Lower leg skin (tissue), 4 donors: Measurements from ENCODE around the gene POLDIP3. TPM values are rescaled to one million over a fixed set of nuclear protein-coding genes. Genes with fewer than 3 reads are reported as not detected.
A peak's percentile ranks its signal among the peaks of the same experiment; 100 is the strongest.
"Not testable (repeated sequence)": the region's sequence is repeated elsewhere in the genome, so short reads cannot be mapped to it uniquely, and the experiment has no call there.

ENCODE experiments used
- DNase-seq, 2 donors: peaks; one replicate each; pipeline ENCODE4 v3.0.0-alpha.2; 2019; ENCODE audit warnings: low spot score in 2 of 2
- H3K4me3 ChIP-seq: fragments of 200-600 bp; sonication (generic); 2 replicates; pipeline ENCODE4 v1.5.1; 2017; ENCODE audit warnings: mild to moderate bottlenecking, low read depth; ENCODE audit not compliant: poor library complexity, severe bottlenecking
- CTCF ChIP-seq, 3 donors: fragments of 450-650 bp; IDR thresholded peaks; one replicate each; pipeline ENCODE4 v1.5.1; 2016; ENCODE audit warnings: antibody characterized with exemption in 3 of 3, mild to moderate bottlenecking in 3 of 3, moderate library complexity in 2 of 3
- POLR2A ChIP-seq, 2 donors: fragments of 450-650 bp; IDR thresholded peaks; one replicate each; pipeline ENCODE4 v1.6.1; 2016 to 2017; ENCODE audit warnings: antibody characterized with exemption in 2 of 2, mild to moderate bottlenecking in 1 of 2, moderate library complexity in 1 of 2
- WGBS, 2 donors: methylation state at CpG; one replicate each; pipeline ENCODE4 v1.1.5; 2018; 5-methylcytosine and 5-hydroxymethylcytosine counted together
- intact Hi-C: fragments of 100-400 bp; cut with DNase I; formaldehyde crosslinking; loops from one replicate; pipeline ENCODE4 v1.15.0; 2023; ENCODE audit warnings: low total_unique reads
- total RNA-seq, 4 donors: library from RNA; depleted of rRNA; stranded (reverse); fragments of >200 nt; gene quantifications; one replicate each; pipeline ENCODE4 v1.1.0, GENCODE V29; 2016

Gene POLDIP3
- total RNA-seq, 4 donors from 2014 or later = 29.6 to 41.8 (median 40.8) TPM

- H3K4me3 ChIP-seq = no peak overlapping the region
- no peak for DNase-seq
- intact Hi-C loops = no loop called here
- 85 to 87% methylated on average over 29 to 33 of the region's 35 CpGs for WGBS, 2 donors
- TF ChIP-seq POLR2A (IDR thresholded peaks at IDR 0.05) (no peak), CTCF (IDR thresholded peaks at IDR 0.05) (no peak)
Measured at GRCh38 chr22:42619261-42620063, 4.8 kb upstream of the POLDIP3 start.

GRCh38 chr22:42617155-42617983 is 2.7 kb upstream of the POLDIP3 start:
- no peak for TF ChIP-seq POLR2A (IDR thresholded peaks at IDR 0.05)
- TF ChIP-seq CTCF (IDR thresholded peaks at IDR 0.05) = no peak
- no peak for DNase-seq
- 52 to 65% methylated on average over 20 of the region's 20 CpGs for WGBS, 2 donors
- no peak overlapping the region for H3K4me3 ChIP-seq
- intact Hi-C loops = no loop called here

GRCh38 chr22:42615860-42616175 is 1.1 kb upstream of the POLDIP3 start:
- H3K4me3 ChIP-seq, intact Hi-C loops, DNase-seq: not testable (repeated sequence)
- WGBS, 2 donors = 8 to 14% methylated on average over 13 of the region's 13 CpGs

- DNase-seq = peak; percentile 87 to 96
- H3K4me3 ChIP-seq = no peak overlapping the region
- TF ChIP-seq POLR2A (IDR thresholded peaks at IDR 0.05) = peak in 1 of 2 donors; percentile 54
- TF ChIP-seq CTCF (IDR thresholded peaks at IDR 0.05) = no peak
- WGBS, 2 donors = 0% methylated on average over 35 of the region's 35 CpGs
- intact Hi-C loops = no loop called here
Measured at GRCh38 chr22:42615092-42615859, 593 bp upstream of the POLDIP3 start.

- H3K4me3 ChIP-seq = peak overlapping the region; percentile 56
- TF ChIP-seq POLR2A (IDR thresholded peaks at IDR 0.05) (no peak), CTCF (IDR thresholded peaks at IDR 0.05) (no peak)
- intact Hi-C loops = no loop called here
- DNase-seq = peak in 1 of 2 donors; percentile 89
- 1% methylated on average over 10 of the region's 10 CpGs for WGBS, 2 donors
Measured at GRCh38 chr22:42613872-42614301, 796 bp downstream of the POLDIP3 start.

- no peak for TF ChIP-seq CTCF (IDR thresholded peaks at IDR 0.05)
- WGBS, 2 donors = 55 to 74% methylated on average over 11 of the region's 11 CpGs
- no peak for DNase-seq
- H3K4me3 ChIP-seq = no peak overlapping the region
- intact Hi-C loops = no loop called here
Measured at GRCh38 chr22:42612336-42612735, 2.3 kb downstream of the POLDIP3 start.
